Parietal lobe (tissue), 2 donors: Measurements from ENCODE around the gene TBX10. TPM values are rescaled to one million over a fixed set of nuclear protein-coding genes. Genes with fewer than 3 reads are reported as not detected.

Experiments
- small RNA-seq: library from RNA; depleted of rRNA; stranded (forward); fragments of <200 nt; gene quantifications from one replicate; pipeline ENCODE3, GENCODE V24; 2014; ENCODE audit warnings: low replicate concordance
- total RNA-seq: library from RNA; depleted of rRNA; stranded (reverse); fragments of >200 nt; gene quantifications from one replicate; pipeline ENCODE4 v1.2.3, GENCODE V29; 2014

TBX10 gene
- total RNA-seq: not detected

DNA sequence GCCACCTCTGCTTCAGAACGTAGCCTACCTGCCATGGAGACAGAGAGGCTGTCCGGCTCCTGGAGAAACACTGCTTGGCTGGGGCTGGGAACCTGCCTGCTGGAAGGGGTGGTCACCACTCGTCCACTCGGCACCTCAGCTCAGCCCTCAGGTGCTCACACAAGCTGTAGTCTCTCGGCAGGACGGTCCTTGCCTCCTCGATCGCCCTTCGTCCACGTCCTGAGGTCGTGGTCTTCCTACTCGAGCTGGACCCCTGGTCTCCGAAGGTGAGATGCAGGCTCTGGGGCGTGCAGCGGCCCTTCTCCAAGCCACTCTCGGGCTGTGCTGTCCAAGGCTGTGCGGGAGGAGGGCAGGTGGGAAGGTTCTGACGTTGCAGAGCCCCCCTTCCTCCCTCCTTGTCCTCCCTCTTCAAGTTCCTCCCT, at the start of gene TBX10:
Gene TBX10 (minus strand): TSS at position 326 of the 422 bp plus-strand sequence. CDS start 291 bp downstream, at position 35.

DNA sequence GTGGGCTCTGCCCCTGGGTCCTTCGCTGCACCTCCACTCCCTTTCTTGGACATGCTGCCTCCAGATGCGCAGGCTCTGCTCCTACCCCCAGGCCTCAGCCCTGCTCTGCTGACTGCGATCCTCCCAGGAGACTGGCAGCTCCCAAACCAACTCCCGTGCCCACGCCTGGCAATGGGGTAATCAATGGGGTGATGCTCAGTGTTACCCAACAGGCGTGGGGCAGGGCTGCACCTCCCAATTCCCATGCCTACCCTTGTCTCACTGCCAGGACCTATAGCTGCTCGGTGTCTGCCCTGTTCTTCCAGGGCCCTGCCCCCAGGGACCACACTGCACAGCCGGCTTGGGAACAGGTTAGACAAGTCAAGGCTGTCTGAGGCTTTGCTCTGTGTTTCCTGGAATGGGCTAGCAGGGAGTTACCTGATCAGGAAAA, 34.9 kb upstream of the TBX10 start, which contains the start of gene ALDH3B2:
Gene ALDH3B2 (minus strand): TSS at position 182 of the 430 bp plus-strand sequence. CDS start 7,688 bp downstream, outside the sequence.

DNA sequence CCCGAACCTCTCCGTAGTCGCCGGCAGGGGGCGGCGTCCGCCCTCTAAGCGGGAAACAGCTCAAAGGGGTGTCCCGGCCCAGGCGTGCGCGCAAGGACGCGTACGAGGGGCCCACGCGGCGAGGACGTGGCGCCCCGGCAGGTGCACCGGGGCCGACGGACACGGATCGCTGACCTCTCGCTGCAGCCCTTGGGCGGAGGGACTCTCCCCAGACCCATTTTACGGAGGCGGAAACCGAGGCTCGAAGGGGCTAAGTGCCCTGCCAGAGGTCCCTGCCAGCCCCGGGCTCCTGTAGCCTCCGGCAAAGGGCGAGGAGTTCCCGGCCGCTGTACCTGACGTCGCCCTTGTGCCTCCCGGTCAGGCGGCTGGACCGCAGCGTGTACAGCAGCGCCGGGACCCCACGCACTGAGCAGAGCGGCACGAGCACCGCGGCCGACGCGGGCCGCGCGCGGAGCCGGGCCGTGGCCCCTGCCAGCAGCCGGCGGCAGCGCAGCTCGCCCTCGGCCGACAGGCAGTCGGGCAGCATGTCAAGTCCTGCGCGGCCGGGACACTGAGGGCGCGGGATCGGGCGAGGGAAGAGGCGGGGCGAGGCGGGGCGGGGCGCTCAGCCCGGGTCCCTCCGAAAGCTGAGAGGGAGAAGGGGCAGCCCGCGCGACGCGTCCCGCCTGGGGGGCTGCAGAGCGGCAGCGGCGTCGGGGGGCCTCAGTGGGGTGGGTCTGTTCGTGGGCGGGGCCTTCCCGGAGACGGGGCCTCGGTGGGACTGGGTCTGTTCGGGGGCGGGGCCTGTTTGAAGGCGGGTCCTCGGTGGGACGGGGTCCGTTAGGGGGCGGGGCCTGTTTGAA, 10.0 kb downstream of the TBX10 start, which contains the start of gene NUDT8:
Gene NUDT8 (minus strand): TSS at position 552 of the 842 bp plus-strand sequence. CDS start 26 bp downstream, at position 526.

DNA sequence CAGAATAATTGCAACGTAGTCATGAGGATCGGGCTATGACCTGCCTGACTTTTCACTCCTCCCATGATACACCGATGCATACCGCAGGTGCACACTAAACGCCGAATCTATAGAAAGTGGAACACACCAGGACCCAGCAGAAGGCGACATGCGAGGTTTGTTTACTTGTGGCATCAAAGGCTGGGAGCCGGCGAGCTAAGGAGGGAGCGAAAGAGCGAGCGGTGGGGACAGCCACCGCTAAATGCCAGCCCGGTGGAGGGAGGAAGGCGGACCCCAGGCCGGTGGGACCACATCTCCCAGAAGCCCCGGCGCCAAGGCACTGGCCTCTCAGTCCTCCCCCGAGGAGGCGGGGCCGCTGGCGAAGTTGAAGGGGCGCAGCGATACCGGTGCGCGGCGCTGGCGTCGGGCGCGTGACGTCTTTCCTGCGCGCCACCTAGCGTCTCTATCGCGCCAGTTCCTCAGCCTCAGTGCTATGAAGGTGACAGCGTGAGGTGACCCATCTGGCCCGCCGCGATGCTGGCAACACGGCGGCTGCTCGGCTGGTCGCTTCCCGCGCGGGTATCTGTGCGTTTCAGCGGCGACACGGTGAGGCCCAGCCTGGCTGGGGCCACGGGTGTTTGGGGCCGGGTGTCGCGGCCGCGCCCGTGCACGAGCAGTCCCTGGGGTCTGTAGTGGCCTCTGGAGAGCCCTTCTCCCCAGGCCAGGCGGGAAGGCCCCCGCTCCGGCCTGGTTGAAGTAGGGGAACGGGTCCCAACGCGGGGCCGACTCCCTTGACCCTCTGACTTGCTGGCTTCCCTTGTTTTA, 32.9 kb downstream of the TBX10 start, which contains the start of gene NDUFV1:
Gene NDUFV1 (plus strand): TSS at position 445 of the 804 bp plus-strand sequence. CDS start 69 bp downstream, at position 514.

DNA sequence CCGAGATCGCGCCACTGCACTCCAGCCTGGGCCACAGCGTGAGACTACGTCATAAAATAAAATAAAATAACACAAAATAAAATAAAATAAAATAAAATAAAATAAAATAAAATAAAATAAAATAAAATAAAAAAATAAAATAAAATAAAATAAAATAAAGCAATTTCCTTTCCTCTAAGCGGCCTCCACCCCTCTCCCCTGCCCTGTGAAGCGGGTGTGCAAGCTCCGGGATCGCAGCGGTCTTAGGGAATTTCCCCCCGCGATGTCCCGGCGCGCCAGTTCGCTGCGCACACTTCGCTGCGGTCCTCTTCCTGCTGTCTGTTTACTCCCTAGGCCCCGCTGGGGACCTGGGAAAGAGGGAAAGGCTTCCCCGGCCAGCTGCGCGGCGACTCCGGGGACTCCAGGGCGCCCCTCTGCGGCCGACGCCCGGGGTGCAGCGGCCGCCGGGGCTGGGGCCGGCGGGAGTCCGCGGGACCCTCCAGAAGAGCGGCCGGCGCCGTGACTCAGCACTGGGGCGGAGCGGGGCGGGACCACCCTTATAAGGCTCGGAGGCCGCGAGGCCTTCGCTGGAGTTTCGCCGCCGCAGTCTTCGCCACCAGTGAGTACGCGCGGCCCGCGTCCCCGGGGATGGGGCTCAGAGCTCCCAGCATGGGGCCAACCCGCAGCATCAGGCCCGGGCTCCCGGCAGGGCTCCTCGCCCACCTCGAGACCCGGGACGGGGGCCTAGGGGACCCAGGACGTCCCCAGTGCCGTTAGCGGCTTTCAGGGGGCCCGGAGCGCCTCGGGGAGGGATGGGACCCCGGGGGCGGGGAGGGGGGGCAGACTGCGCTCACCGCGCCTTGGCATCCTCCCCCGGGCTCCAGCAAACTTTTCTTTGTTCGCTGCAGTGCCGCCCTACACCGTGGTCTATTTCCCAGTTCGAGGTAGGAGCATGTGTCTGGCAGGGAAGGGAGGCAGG, 56.0 kb downstream of the TBX10 start, which contains the start of gene GSTP1:
Gene GSTP1 (plus strand): TSS at position 566 of the 958 bp plus-strand sequence. CDS start 32 bp downstream, at position 598.

Small RNA genes within 50 kb of the gene (small RNA-seq; reads per million reads assigned to genes)
- gene AP003385.3 (not detected), gene RPL37P2 (not detected)

Other genes starting within 250 kb of the TBX10 start
- gene RAD9A, start 247.8 kb downstream of the TBX10 start, total RNA-seq: 27.5 TPM
- 57.0 TPM for gene PPP1CA, start 237.9 kb downstream of the TBX10 start, total RNA-seq
- gene TBC1D10C, start 235.7 kb downstream of the TBX10 start, total RNA-seq: 0.31 TPM
- 0.31 TPM for gene CARNS1, start 224.1 kb downstream of the TBX10 start, total RNA-seq
- gene RPS6KB2, start 211.3 kb downstream of the TBX10 start, total RNA-seq: 16.0 TPM
- 0.63 TPM for gene PTPRCAP, start 202.1 kb downstream of the TBX10 start, total RNA-seq
- gene CORO1B, start 196.3 kb downstream of the TBX10 start, total RNA-seq: 24.4 TPM
- gene GPR152, start 187.0 kb downstream of the TBX10 start, total RNA-seq: not detected
- gene CABP4, start 184.4 kb downstream of the TBX10 start, total RNA-seq: not detected
- 19.7 TPM for gene TMEM134, start 170.5 kb downstream of the TBX10 start, total RNA-seq
- gene AIP, start 156.7 kb downstream of the TBX10 start, total RNA-seq: 46.0 TPM
- gene PITPNM1, start 134.4 kb downstream of the TBX10 start, total RNA-seq: 39.1 TPM
- 6.6 TPM for gene CDK2AP2, start 131.6 kb downstream of the TBX10 start, total RNA-seq
- not detected for gene CABP2, start 116.3 kb downstream of the TBX10 start, total RNA-seq
- gene GSTP1, start 56.0 kb downstream of the TBX10 start, total RNA-seq: 151 TPM
- gene NDUFV1, start 32.8 kb downstream of the TBX10 start, total RNA-seq: 174 TPM
- gene NUDT8, start 9.8 kb downstream of the TBX10 start, total RNA-seq: 4.4 TPM
- gene ACY3, start 11.0 kb upstream of the TBX10 start, total RNA-seq: not detected
- gene ALDH3B2, start 34.9 kb upstream of the TBX10 start, total RNA-seq: not detected